HG02678 (cell line): Measurements from ENCODE around the gene ITGB5.
A peak's percentile ranks its signal among the peaks of the same experiment; 100 is the strongest.

Experiments
- ATAC-seq: cut with Tn5 transposase; IDR thresholded peaks from one replicate; pipeline ENCODE4 v1.9.1; 2021; ENCODE audit warnings: mild to moderate bottlenecking, moderate library complexity; ENCODE audit not compliant: unreplicated experiment

The ITGB5 gene

DNA sequence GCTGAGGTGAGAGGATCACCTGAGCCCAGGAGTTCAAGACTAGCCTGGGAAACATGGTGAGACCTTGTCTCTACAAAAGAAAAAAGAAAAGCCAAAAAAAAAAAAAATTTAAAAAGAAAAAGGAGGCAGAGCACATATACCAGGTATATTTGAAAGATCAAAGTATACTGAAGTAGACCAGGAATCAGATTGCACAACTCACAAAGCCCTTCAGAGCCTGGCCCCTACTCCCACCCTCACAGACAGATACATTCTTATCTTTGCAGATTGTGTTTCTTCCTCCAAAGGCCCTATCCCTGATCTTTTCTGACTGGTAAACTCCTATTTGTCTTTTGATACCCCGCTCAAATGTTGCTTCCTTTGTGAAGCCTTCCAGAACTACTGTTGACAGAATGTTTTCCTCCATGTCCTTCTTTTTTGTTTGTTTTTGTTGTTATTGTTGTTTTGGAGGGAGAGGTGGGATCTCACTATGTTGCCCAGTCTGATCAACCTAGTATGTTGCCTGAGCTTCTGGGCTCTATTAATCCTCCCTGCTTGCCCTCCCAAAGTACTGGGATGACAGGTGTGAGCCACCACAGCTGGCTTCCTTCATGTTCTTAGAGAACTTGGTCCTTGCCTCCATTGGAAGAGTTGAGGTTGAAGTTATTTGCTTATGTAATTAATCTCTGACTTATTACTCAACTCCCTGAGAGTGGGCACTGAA lies 9.8 kb upstream of the ITGB5 start:
- ATAC-seq, result no peak

DNA sequence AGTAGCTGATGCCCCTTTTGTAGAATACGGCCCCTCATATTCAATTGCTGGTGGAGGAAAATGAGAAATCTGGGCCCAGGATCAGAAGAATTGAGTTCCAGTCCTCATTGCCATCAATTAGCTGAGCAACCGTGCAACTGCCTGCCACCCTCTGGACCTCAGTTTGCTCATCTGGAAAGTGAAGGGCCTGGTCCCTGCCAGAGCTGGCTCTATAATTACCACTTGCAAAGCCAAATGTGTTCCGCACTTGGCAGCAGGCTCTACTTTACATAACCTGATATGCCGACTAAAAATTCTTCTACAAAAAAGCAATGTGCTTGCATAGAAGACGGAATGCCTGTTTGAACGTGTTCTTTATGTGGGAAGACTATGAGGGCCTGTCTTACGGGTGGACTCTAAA lies 8.6 kb upstream of the ITGB5 start:
- no peak for ATAC-seq

DNA sequence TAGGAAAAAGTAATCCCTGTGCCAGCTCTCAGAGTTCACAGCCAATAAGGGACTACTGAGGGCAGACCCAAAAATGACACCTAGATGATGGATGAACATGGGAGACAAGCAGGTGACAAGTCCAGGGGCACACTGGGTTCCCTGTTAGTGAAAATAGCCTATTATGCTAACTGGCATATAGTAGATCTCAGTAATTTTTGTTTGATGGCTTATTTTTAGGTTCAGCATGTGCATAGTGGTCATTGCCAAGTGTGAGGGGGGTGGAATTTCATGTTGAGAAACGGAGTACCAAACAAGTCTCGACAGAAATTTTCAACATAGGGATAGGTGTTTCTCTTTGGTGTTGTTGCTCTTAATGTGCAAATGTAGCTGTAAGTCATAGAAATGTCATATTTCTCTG lies 6.4 kb upstream of the ITGB5 start:
- ATAC-seq, result no peak

DNA sequence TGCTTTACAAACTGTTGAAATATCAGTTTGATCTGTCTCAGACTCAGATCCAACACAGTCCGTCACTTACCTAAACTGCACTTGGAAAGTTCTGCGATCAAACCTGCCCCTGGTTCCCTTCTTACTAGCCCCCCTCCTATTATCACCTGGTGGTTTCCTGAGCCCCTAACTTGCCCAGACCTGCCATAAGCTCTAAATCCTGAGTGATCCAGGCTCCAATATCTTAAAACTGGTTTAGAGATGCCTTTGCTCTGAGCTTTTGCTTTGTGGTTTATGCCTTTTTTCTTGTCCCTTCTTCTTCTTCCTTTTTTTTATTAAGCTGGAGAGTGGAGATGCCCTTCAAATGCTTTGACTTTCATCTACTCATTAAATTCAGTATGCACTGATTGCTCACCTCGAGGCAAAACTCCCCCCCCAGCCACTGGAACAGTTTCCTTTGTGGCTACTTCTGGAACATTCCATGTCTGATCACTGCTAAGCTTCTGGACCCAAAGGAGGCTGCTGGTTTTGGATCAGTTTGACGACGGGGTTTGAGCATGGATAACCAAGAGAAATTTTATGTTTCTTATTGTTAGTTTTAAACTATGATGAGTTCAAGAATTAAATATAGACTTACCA lies 3.5 kb upstream of the ITGB5 start:
- no peak for ATAC-seq

DNA sequence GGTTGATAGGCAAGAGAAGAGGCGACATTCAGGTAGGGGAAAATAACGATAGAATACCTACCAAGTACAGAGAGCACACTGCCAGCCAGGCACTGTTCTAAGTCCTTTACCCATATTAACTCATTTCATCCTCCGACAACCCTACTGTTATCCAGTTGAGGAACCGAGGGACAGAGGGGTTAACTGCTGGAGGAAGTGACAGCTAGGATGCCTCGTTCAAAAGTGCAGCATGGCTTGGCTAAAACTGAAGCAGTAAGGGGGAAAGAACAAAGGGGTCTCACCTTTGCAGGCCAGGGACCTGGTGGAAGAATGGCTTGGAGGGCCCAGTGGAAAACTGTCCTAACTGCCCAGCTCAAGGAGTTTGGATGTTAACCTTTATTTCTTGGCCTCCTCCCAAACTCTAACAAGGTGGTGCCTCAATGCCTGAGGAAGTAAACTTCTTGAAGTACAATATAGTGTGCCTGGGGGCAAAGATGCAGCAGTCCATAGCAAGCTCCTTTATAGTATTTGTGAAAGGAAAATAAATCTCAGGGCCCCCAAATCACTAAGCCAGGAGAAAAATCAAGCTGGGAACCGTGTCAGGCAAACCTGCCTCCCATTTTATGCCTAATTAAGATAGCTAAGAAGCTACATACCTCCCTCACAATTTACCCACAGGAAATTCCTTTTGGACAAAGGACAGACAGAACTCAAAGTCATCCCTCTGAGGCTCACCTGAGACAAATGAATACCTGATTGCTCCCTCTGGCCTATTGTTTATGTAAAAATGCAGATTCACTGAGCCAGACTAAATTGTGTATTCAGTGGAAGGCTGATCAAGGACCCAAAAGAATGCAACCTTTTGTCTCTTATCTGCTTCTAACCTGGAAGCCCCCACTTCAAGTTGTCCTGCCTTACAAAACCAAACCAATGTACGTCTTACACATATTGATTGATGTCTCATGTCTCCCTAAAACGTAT lies 1.6 kb upstream of the ITGB5 start:
- ATAC-seq, result no peak

DNA sequence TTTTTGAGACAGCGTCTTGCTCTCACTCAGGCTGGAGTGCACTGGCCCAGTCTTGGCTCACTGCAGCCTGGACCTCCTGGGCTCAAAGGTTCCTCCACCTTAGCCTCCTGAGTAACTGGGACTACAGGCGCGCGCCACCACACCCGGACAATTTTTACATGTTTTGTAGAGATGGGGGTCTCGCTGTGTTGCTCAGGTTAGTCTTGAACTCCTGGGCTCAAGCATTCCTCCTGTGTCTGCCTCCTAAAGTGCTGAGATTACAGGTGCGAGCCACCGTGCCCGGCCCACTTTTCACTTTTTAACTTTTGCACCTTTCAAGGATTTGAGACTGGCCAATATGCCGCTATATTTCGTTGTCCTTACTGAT lies 750 bp upstream of the ITGB5 start:
- ATAC-seq, result no peak

DNA sequence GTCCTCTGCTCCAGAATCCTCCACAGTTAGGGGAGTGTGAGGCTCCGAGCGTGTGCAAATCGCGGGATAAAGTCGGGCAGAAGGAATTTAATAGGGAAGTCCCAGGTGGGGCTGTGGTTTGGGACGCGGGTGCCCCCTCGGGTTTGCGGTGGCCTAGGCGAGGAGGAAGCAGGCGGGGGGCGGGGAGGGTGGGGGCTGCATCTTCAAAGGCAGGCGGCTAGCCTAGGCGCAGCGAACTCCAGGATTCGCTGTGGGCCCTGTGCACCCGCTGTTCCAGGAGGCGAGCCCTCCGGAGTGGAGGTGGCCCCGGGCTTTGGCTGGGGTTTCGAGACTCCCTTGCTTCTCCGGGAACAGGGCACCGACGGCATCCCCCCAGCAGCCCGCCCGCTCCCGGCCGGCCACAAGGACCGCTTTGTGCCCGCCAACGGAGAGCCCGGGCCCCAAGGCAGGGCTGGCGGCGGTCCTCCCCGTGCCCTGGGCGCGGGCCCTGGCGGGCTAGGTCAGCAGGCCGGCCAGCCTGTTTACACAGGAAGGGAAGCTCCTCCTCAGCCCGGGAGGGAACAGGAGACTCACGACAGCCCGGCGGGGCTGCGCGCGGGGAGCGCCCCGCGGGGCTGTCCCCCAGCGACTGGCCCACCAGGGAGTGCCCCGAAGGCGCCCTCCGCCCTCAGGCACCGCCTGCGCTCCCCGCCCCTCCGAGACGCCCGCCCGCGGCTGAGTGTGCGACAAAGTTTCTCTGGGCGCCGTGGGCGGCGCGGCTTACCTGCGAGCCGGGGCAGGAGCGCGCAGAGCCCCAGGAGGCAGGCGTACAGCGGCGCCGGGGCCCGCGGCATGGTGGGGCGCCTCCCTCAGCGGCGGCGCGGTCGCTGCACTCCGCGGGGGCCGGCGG lies 753 bp downstream of the ITGB5 start:
- peak; percentile 59 for ATAC-seq

DNA sequence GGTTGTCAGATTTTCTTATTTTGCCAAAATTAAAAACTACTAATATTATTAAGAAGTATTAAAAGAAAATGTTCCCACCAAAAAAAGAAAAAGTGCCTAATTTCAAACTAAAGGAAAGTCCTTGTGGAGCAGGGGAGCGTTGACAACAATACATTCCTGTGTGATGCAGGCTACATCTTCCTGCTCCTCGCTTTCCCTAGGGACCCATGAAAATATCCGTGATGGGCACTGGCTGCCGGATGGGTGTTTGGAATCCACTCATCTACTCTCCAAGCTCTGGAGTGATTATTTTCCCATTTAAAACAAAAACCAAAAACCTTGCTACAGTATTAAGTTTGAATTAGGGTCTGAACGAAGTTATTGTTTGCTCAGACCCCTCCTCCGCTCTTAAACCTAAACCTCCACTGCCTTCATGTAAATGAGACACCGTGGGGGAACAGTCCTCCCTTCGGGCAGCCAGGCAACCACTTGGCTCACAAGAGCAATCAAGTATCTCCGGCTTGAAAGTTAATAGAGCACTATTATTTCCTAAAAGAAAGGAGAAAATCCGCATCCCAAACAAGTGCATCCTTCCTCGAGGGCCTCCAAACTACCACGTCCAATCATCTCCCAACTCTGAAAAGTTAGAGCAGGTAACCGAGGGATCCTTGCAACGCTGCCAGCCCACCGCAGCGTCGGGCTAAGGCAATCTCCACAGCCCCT lies 1.5 kb downstream of the ITGB5 start:
- ATAC-seq, result no peak

DNA sequence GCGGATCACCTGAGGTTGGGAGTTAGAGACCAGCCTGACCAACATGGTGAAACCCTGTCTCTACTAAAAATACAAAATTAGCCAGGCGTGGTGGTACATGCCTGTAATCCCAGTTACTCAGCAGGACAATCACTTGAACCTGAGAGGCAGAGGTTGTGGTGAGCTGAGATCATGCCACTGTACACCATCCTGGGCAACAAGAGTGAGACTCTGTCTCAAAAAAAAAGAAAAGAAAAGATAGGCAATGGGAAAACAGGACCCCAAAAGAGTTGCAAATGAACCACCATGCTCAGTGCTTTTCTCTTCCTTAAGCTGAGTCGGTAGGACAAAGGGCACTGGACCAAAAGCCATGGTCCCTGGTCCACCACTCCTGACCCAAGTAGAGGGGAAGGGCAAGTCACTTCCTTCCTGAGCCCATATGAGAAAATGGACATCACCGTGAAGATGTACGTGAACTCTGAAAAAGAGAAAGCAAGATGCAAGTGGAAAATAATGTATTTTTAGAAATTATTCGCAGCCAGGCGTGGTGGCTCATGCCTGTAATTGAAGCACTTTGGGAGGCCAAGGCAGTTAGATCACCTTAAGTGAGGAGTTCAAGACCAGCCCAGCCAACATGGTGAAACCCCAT lies 2.6 kb downstream of the ITGB5 start:
- ATAC-seq, result no peak

DNA sequence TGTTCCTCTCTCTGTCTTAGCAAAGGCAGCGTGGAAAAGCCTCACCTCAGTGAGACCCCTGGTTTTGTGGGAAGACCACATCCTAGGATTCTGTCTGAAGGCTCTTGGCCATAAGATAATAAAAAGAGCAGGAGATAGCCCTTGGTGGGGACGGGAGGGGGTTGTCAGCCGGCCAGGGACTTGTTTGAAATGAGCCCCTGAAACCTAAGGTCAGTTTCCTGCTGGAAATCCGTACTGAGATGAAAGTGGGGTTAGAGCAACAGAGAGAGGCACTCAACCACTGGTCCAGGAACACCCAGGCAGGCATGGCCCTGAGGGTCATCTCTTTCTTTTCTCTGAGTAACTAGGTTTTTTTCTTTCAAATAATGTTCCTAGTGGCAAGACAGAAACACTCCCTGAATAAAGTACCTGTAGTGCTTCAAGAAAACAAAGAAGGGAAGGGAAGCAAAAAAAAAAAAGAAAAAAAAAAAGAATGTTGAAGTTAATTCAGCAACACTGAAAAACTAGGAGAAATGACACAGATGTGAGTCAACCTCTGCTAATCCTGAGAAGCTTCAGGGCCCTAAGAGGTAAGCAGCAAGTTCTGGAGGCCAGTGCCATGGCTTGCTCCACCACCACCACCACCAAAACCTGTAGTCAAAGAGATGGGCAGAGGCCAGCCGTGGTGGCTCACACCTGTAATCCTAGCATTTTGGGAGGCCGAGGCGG lies 3.2 kb downstream of the ITGB5 start:
- no peak for ATAC-seq

DNA sequence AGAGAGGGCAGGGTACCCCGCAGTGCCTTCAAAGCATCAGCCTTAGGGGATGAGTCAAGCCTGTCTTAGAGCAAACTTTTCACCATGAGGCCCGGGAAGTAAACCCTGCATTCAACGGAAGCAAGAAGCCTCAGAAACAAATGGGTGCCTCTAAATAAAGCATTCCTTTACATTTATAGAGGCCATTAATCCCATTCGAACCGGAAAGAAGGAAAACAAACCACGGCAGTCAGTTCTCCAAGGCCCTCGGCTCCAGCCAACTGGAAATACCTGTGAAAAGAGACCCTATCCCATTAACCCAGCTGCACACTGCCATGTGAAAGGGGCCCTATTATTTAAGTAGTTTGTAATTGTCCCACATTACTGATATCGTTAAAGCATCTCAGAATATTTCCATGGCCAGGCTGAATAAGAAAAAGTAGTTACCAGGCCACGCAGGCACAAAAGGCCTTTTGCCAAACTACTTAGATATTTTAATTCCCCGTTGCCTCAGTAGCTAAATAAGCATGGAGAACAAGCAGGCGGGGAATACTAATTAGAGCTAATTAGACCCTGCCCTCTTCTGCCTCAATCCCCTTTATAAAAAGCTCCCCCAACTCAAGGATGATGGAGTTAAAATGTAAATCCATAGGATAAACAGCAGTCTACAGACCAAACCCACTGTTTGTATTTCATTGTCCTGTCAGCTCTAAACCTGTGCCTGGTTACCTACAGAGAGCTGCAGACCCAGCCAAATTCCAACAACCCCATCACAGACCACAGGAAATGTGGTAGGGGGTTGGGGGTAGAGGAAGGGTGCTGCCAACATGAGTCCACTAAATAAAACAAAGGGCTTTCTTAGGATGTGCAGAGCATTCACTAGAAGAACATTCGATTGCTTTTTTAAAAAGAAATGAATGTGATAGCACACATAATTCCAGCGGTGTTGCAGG lies 4.1 kb downstream of the ITGB5 start:
- ATAC-seq, result no peak

DNA sequence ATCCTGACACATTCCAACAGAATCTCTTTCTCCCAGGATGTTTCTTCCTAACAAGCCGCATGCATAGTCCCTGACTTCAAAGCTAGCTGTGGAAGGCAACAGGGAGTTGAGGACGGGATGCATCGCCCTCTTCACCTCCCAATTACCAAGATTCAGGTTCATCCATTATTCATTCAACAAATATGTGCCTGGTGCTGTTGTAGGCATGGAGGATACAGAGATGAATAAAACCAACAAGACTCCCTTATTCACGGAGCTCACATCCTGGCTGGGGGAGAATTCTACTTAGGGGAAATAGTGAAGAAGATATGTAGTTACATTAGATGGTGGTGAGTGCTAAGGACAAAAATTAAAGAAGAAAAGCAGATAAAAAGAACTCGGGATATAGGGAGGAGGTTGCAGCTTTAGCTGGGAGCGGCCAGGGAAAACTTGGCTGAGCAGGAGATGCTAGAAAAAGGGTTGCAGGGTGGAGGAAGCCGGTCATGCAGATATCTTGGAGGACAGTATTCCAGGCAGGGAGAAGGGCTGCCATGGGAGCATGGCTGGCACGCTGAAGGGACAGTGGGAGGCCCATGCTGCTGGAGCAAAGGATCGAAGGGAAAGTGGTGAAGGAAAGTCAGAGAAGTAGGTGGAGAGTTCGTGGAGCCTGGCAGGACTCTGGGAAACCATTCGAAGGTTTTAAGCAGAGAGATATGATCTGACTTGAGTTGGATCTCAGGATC lies 5.0 kb downstream of the ITGB5 start:
- no peak for ATAC-seq

DNA sequence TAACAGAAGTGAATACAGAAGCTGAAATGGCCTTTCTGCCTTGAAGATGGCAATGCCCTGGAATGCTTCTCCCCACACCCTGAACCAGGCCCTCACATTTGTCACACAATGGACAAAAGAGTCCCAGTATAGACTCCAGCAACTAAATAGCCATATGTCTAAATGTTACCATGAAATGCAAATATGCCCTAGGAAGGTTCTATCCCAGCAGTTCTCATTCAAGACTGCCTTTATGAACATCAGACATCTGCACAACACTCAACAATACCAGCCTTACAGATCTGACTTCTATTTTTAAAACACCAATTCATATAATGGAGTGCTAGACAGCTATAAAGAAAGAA lies 7.9 kb downstream of the ITGB5 start:
- no peak for ATAC-seq

DNA sequence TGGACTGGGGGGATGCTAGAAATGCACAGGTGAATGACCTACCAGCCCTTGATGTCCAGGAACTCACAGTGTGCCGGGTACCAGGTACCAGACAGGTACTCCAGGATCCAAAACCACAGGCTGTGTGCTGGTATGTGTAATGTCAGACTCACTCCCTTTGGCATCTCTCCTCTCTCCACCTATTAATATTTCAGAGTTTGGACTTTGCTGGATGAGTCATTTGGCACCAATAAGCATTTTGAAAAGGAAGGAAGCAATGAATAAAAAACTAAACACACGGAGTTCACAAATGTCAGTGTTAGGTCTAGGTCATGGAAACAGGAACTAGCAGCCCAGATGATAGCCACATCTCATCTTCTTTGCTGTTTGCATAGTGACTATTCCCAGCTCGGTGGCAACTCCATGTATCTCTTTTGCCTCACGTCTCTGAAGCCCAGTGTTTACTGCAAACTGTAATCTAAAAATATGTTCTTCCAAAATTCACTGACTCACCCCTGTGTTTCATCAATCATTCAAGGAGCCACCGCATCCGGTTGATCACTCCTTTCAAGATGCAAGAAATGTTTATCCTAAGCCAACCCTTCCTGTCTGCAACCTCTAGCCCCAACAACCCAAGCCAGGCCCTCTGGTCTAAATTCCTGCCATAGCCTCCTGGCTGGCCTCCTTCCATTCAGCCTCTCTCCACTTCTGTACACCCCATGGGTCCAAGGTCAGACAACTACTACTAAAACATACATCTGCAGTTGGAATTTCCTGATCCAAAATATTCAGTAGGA lies 8.4 kb downstream of the ITGB5 start:
- ATAC-seq, result no peak

DNA sequence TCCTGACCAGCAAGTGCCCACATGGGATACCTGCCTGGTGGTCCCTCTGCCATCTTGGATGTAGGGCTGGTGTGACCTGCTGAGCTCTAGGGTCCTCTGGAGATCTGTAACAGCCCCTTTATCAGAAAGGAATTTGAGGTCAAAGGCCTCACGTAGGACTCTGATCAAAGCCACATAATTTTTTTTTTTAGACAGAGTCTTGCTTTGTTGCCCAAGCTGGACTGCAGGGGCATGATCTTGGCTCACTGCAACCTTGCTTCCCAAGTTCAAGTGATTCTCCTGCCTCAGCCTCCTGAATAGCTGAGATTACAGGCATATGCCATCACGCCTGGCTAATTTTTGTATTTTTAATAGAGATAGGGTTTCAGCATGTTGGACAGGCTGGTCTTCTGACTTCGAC lies 9.5 kb downstream of the ITGB5 start:
- ATAC-seq, result no peak

DNA sequence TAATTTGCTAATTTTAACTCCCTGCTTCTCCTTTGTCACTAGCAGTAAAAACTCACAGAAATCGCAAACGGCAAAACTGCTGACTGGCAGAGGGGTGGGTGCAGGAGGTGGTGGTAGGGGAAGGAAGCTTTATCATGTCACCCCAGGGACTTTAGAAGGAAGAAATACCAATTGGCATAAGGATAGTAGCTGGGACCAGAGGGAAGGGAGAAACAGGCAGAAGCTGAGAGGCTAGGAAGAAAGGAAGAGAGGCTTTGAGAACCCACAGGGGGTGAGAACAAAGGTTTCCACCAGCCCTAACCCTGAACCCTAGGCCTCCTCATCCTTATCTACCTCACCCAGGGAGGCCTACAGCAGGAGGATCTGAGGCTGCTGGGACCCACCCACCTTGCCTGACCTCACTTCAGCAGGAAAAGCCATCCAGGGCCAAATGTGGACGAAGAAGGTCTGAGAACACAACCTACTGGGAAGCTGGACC lies 10.7 kb downstream of the ITGB5 start:
- no peak for ATAC-seq

DNA sequence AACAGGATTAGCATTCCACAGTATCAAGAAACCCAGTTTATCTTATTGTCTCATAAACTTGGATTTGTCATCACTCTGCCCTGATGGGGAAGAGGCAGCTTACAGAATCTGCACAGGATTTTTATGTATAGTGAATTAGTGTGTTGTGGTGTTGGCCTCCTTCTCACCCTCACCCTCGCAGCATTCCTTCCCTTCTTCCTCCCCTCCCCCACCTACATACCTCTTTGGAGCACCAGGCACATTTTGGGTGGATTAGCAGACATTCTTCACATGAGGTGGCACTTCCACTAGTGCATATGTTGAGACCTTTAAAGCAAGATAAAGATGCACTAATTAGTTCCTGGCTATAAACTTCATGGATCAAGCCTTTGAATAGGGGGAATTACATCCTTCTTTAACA lies 13.9 kb downstream of the ITGB5 start:
- ATAC-seq, result no peak
